Stomach (tissue), 19 donors: ENCODE data around the gene RNF115. TPM values are rescaled to one million over a fixed set of nuclear protein-coding genes. Genes with fewer than 3 reads are reported as not detected.

Experiments
- DNase-seq, 2 donors: peaks; one replicate each; pipeline versions ENCODE4 v3.0.0 to v3.0.0-alpha.2; 2013 to 2019
- H3K27ac ChIP-seq, 5 donors: fragments of 200-600 bp in 4 of 5; sonication (generic) in 4 of 5; one replicate each; pipeline ENCODE4 v1.5.1; 2013 to 2019; ENCODE audit warnings: mild to moderate bottlenecking in 1 of 5, moderate library complexity in 1 of 5
- H3K27me3 ChIP-seq, 3 donors: fragments of 200-600 bp; sonication (generic); one replicate each; pipeline ENCODE4 v1.5.1; 2017 to 2019; ENCODE audit warnings: mixed run types in 1 of 3
- H3K36me3 ChIP-seq, 4 donors: fragments of 200-600 bp; sonication (generic); 1 replicate in 3 of 4; 2 replicates in 1 of 4; pipeline ENCODE4 v1.5.1; 2016 to 2019
- H3K4me1 ChIP-seq, 4 donors: fragments of 200-600 bp; sonication (generic); one replicate each; pipeline ENCODE4 v1.5.1; 2016 to 2019
- H3K4me3 ChIP-seq, 4 donors: fragments of 200-600 bp; sonication (generic) in 3 of 4; one replicate each; pipeline ENCODE4 v1.5.1; 2016 to 2019; ENCODE audit warnings: mild to moderate bottlenecking in 1 of 4
- H3K9me3 ChIP-seq, 4 donors: fragments of 200-600 bp; sonication (generic); one replicate each; pipeline ENCODE4 v1.5.1; 2016 to 2019
- EP300 ChIP-seq: sonication (generic); formaldehyde crosslinking; IDR thresholded peaks from one replicate; pipeline ENCODE4 v1.6.1; 2017; ENCODE audit warnings: antibody characterized with exemption
- POLR2A ChIP-seq, 4 donors: fragments of 450-650 bp; IDR thresholded peaks; one replicate each; pipeline ENCODE4 v1.6.1; 2016; ENCODE audit warnings: antibody characterized with exemption in 4 of 4, control low read depth in 2 of 4, mild to moderate bottlenecking in 1 of 4, moderate library complexity in 1 of 4
- POLR2AphosphoS5 ChIP-seq, 3 donors: sonication (generic); formaldehyde crosslinking; IDR thresholded peaks; one replicate each; pipeline ENCODE4 v1.6.1; 2016; ENCODE audit warnings: antibody characterized with exemption in 3 of 3
- WGBS, 5 donors: extraction: QIAGEN DNeasy Blood & Tissue Kit in 3 of 5; methylation state at CpG; one replicate each; pipeline versions ENCODE4 v1.1.5 to v1.1.7; 2013 to 2018; 5-methylcytosine and 5-hydroxymethylcytosine counted together
- intact Hi-C: fragments of 100-400 bp; cut with DNase I; formaldehyde crosslinking; loops from one replicate; pipeline ENCODE4 v1.15.1; 2023; ENCODE audit warnings: low total_unique reads
- long read RNA-seq, 10 donors: transcript quantifications; one replicate each; lab custom pipeline, GENCODE V29; 2026
- polyA plus RNA-seq, 3 donors: library from polyadenylated mRNA; stranded (reverse); fragments of 200-250 nt; gene quantifications; one replicate each; pipeline ENCODE4 v1.2.3, GENCODE V29; 2013
- total RNA-seq, 5 donors: library from RNA; depleted of rRNA; stranded (reverse); fragments of >200 nt; gene quantifications; one replicate each; pipeline versions ENCODE4 v1.1.0 to v1.2.3, GENCODE V29; 2014 to 2016
- TF ChIP-seq, protein P1 (sequence below), 7 experiments: fragments of 450-650 bp in 4 of 7; fragments of 200-600 bp in 3 of 7; sonication (generic) in 3 of 7; IDR thresholded peaks; one replicate each; pipeline ENCODE4 v1.5.1; 2016 to 2019; ENCODE audit warnings: antibody characterized with exemption in 7 of 7, control low read depth in 2 of 7, mild to moderate bottlenecking in 1 of 7
- donor health status: healthy with polysubstance abuse.
- donor health status: Bipolar disorder and iron deficiency.
- donor health status: healthy.

Gene RNF115
- total RNA-seq (10 to 100 TPM in 4 of 5 donors, 1 to 10 TPM in 1; 7.0 to 44.1 (median 19.3) TPM), polyA plus RNA-seq (1 to 10 TPM; 4.8 to 5.1 (median 4.9) TPM)
- long read RNA-seq, donor 1, full-length matches to known transcripts = 2 of 2 reads
- long read RNA-seq, donor 1, partial matches to known transcripts = 0 of 2 reads
- long read RNA-seq, donor 1, other reads (novel, unspliced or antisense) = 0 of 2 reads
- long read RNA-seq, donor 2, full-length matches to known transcripts = 2 of 2 reads
- long read RNA-seq, donor 2, partial matches to known transcripts = 0 of 2 reads
- long read RNA-seq, donor 2, other reads (novel, unspliced or antisense) = 0 of 2 reads
- long read RNA-seq, donor 3, full-length matches to known transcripts = 2 of 2 reads
- long read RNA-seq, donor 3, partial matches to known transcripts = 0 of 2 reads
- long read RNA-seq, donor 3, other reads (novel, unspliced or antisense) = 0 of 2 reads
- long read RNA-seq, donor 4 = 0 reads
- long read RNA-seq, donor 5, full-length matches to known transcripts = 5 of 5 reads
- long read RNA-seq, donor 5, partial matches to known transcripts = 0 of 5 reads
- long read RNA-seq, donor 5, other reads (novel, unspliced or antisense) = 0 of 5 reads
- long read RNA-seq, donor 6 = 0 reads
- long read RNA-seq, donor 7, full-length matches to known transcripts = 5 of 5 reads
- long read RNA-seq, donor 7, partial matches to known transcripts = 0 of 5 reads
- long read RNA-seq, donor 7, other reads (novel, unspliced or antisense) = 0 of 5 reads
- long read RNA-seq, donor 8, full-length matches to known transcripts = 4 of 4 reads
- long read RNA-seq, donor 8, partial matches to known transcripts = 0 of 4 reads
- long read RNA-seq, donor 8, other reads (novel, unspliced or antisense) = 0 of 4 reads
- long read RNA-seq, donor 9, full-length matches to known transcripts = 2 of 2 reads
- long read RNA-seq, donor 9, partial matches to known transcripts = 0 of 2 reads
- long read RNA-seq, donor 9, other reads (novel, unspliced or antisense) = 0 of 2 reads
- long read RNA-seq, donor 10, full-length matches to known transcripts = 1 of 1 reads
- long read RNA-seq, donor 10, partial matches to known transcripts = 0 of 1 reads
- long read RNA-seq, donor 10, other reads (novel, unspliced or antisense) = 0 of 1 reads

DNA sequence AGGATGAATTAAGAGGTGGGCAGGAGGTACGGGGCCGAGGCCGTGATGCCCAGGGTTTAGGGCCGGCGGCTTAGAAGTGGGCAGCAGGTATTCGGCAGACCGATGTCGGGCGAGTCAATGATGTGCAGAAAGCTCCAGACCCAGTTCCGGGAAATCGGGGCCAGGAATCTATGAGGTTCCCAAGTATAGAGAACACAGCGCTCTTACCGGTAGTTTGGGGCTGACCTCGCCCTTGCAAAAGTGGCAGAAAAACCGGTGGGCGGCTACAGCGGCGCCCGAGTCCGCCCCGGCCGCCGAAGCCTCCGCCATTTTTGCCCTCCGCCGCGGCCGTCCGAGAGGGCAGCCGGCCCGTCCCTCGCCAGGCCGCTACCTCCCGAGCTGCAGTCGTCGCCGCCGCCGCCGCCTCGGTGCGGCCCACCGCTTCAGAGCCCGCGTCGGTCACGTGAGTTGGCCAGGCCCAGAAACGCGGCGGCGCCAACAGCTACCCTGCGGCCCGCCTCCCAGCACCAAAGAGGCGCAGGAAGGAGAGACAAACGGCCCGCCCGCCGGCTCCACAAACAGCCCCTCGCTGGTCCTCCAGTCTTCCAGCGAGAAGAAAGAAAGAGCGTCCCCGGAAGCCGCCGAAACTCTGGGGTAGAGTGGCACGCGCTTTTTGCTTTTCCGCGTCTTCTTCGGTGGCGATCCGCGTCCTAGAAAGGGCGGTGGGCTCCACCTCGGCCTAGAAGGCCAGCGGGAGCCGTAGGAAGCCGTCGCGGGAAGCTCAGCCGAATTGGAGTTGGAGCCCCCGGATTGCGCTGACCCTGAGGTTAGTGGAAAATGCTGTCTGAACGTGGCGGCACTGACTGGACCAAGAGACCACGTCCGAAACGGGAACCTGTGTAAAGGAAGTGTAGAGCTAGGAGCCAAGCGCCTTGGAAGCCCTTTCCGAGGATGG lies at the start of gene RNF115, which contains the start of gene POLR3C:
Gene RNF115 (minus strand): TSS at position 531 of the 934 bp plus-strand sequence. CDS start 222 bp downstream, at position 309.
Gene POLR3C (plus strand): TSS at position 636 of the 934 bp plus-strand sequence. CDS start 1,577 bp downstream, outside the sequence.
- Histone ChIP-seq H3K9me3 (no peaks in the 10 kb centered on the region), H3K4me3 (peak within 1 kb of the TSS; percentile 67 to 77 (median 74)), H3K4me1 (peaks cover 8 to 35% (median 14%) of the 10 kb centered on the region in 4 donors), H3K36me3 (peaks cover 25 to 32% (median 31%) of the 10 kb centered on the region in 4 donors), H3K27me3 (no peaks in the 10 kb centered on the region), H3K27ac (peak within 1 kb of the TSS; percentile 90 to 95 (median 94))
- peak; percentile 87 to 94 (median 88) for TF ChIP-seq POLR2AphosphoS5 (IDR thresholded peaks at IDR 0.05)
- TF ChIP-seq EP300 = peak; percentile 29
- peak in 2 of 4 donors; percentile 10 to 76 for TF ChIP-seq POLR2A (IDR thresholded peaks at IDR 0.05)
- TF ChIP-seq, protein P1, sequence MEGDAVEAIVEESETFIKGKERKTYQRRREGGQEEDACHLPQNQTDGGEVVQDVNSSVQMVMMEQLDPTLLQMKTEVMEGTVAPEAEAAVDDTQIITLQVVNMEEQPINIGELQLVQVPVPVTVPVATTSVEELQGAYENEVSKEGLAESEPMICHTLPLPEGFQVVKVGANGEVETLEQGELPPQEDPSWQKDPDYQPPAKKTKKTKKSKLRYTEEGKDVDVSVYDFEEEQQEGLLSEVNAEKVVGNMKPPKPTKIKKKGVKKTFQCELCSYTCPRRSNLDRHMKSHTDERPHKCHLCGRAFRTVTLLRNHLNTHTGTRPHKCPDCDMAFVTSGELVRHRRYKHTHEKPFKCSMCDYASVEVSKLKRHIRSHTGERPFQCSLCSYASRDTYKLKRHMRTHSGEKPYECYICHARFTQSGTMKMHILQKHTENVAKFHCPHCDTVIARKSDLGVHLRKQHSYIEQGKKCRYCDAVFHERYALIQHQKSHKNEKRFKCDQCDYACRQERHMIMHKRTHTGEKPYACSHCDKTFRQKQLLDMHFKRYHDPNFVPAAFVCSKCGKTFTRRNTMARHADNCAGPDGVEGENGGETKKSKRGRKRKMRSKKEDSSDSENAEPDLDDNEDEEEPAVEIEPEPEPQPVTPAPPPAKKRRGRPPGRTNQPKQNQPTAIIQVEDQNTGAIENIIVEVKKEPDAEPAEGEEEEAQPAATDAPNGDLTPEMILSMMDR (IDR thresholded peaks at IDR 0.05) = no peak
- intact Hi-C loops = no loop called here
- peak; percentile 93 to 97 for DNase-seq
- WGBS, 5 donors = 0 to 1% (median 1%) methylated on average over 66 to 89 of the region's 89 CpGs

DNA sequence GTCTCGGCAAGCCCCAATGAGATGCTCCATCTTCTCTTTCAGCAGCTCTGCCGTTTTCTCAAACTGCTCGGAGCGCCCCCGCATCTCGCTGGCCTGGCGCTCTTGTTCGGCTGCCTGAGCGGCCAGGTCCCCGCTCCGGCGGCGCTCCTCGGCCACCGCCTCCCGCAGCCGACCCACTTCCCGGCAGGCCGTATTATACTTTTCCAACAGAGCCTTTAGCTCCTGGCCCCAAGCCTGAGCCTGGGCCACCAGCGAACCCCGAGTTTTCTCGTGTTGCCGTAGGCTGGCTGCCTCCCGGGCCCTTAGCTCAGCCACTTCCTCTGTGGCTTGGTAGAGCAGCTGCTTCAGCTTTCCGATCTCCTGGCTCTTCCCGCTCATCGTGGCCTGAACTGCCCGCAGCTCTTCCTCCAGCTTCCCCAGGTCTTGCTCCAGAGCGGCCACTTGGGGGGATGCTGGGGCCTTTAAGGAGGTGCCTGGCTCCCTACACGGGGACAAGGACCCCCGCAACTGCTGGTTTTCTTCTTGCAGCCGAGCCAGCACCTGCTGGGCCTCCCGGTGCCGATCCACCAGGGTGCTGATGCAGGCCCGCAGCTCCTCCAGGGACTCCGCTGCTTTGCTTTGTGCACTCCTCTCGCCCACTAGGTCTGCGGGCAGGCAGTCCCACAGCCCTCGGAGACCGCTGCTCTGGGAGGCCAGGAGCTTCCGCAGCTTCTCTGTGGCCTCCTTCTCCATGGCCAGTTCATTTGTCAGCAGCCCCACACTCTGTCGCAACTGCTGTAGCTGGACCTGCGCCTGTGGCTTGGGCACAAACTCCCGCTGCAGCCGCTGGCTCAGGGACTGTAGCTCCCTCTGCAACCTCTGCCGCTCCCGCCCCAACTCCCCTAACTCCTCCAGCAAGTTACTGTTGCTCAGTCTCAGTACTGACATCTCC lies 48.4 kb upstream of the RNF115 start:
- peak overlapping the region; percentile 43 to 51 (median 50) for H3K4me3 ChIP-seq
- peaks cover 0 to 7% (median 0%) of the 10 kb centered on the region in 4 donors for H3K36me3 ChIP-seq
- no peaks in the 10 kb centered on the region for H3K9me3 ChIP-seq
- H3K27ac ChIP-seq = peak overlapping the region; percentile 72 to 87 (median 85)
- TF ChIP-seq, protein P1 (IDR thresholded peaks at IDR 0.05) = no peak
- peak in 1 of 3 donors; percentile 9 for TF ChIP-seq POLR2AphosphoS5 (IDR thresholded peaks at IDR 0.05)
- peak; percentile 45 to 67 for DNase-seq
- H3K27me3 ChIP-seq = no peaks in the 10 kb centered on the region
- intact Hi-C loops = no loop called here
- WGBS, 5 donors = 16 to 45% (median 32%) methylated on average over 44 to 47 of the region's 47 CpGs
- peaks cover 6 to 44% (median 17%) of the 10 kb centered on the region in 4 donors for H3K4me1 ChIP-seq

DNA sequence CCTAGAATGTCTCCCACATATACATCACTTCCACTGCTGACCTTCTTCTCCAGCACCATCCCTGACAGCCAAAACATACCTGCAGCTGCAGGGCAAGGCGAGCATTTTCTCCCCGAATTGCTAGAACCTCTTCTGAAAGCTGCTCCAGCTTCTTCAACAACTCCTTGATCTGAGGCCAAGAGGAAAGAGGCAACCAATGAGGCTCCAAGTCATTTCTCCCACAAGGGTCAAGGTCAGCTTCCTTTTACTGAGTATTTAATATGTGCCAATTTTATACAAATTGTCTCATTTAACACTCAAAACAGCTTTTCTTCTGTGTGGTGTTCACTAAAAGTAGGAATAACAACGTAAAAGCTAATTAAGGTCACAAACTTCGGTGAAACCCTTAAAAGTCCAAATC lies 44.3 kb upstream of the RNF115 start:
- Histone ChIP-seq H3K36me3 (peaks cover 0 to 26% (median 0%) of the 10 kb centered on the region in 4 donors), H3K27me3 (no peaks in the 10 kb centered on the region), H3K27ac (no peak overlapping the region), H3K4me1 (peaks cover 6 to 41% (median 17%) of the 10 kb centered on the region in 4 donors), H3K4me3 (no peak overlapping the region), H3K9me3 (no peaks in the 10 kb centered on the region)
- TF ChIP-seq POLR2A (IDR thresholded peaks at IDR 0.05) = no peak
- TF ChIP-seq, protein P1 (IDR thresholded peaks at IDR 0.05) = no peak
- TF ChIP-seq EP300 = no peak
- no peak for TF ChIP-seq POLR2AphosphoS5 (IDR thresholded peaks at IDR 0.05)
- 71 to 84% (median 82%) methylated on average over 4 of the region's 4 CpGs for WGBS, 5 donors
- no peak for DNase-seq
- intact Hi-C loops = no loop called here
